HCEC 1CT (cell line): Measurements from ENCODE around the gene LRRC49.
A peak's percentile ranks its signal among the peaks of the same experiment; 100 is the strongest.
"Not testable (repeated sequence)": the region's sequence is repeated elsewhere in the genome, so short reads cannot be mapped to it uniquely, and the experiment has no call there.

ENCODE experiments used
- DNase-seq: peaks from one replicate; pipeline ENCODE4 v3.0.0-alpha.2; 2017

Gene LRRC49

GRCh38 chr15:70923311-70924080, 30.9 kb downstream of the LRRC49 start:
- peak; percentile 23 for DNase-seq

GRCh38 chr15:70926914-70927313, 34.3 kb downstream of the LRRC49 start:
- not testable (repeated sequence) for DNase-seq

GRCh38 chr15:70931821-70932220, 39.2 kb downstream of the LRRC49 start:
- DNase-seq: no peak

- no peak for DNase-seq
Measured at GRCh38 chr15:70932397-70932796, 39.8 kb downstream of the LRRC49 start.

GRCh38 chr15:70933411-70933810, 40.8 kb downstream of the LRRC49 start:
- no peak for DNase-seq

- no peak for DNase-seq
Measured at GRCh38 chr15:70935631-70936030, 43.0 kb downstream of the LRRC49 start.

- no peak for DNase-seq
Measured at GRCh38 chr15:70936326-70936725, 43.7 kb downstream of the LRRC49 start.

GRCh38 chr15:70943285-70943684, 50.7 kb downstream of the LRRC49 start:
- DNase-seq: not testable (repeated sequence)

- DNase-seq: no peak
Measured at GRCh38 chr15:70947351-70948335, 55.0 kb downstream of the LRRC49 start.

- DNase-seq: no peak
Measured at GRCh38 chr15:70950953-70951352, 58.3 kb downstream of the LRRC49 start.

GRCh38 chr15:70954171-70954570, 61.5 kb downstream of the LRRC49 start:
- DNase-seq: no peak

- no peak for DNase-seq
Measured at GRCh38 chr15:70954733-70955132, 62.1 kb downstream of the LRRC49 start.

GRCh38 chr15:70955151-70955550, 62.5 kb downstream of the LRRC49 start:
- DNase-seq: no peak

GRCh38 chr15:70956201-70956995, 63.8 kb downstream of the LRRC49 start:
- DNase-seq: no peak

GRCh38 chr15:70962084-70962483, 69.5 kb downstream of the LRRC49 start:
- no peak for DNase-seq

- DNase-seq: no peak
Measured at GRCh38 chr15:70963199-70963598, 70.6 kb downstream of the LRRC49 start.

- DNase-seq: peak; percentile 15
Measured at GRCh38 chr15:70964058-70964457, 71.4 kb downstream of the LRRC49 start.

GRCh38 chr15:70964686-70965085, 72.1 kb downstream of the LRRC49 start:
- no peak for DNase-seq

- no peak for DNase-seq
Measured at GRCh38 chr15:70967646-70968045, 75.0 kb downstream of the LRRC49 start.

- DNase-seq: peak; percentile 72
Measured at GRCh38 chr15:70974004-70974832, 81.6 kb downstream of the LRRC49 start.

GRCh38 chr15:70976851-70977250, 84.2 kb downstream of the LRRC49 start:
- DNase-seq: peak; percentile 84

- DNase-seq: no peak
Measured at GRCh38 chr15:70995383-70995970, 102.9 kb downstream of the LRRC49 start.
